GM21447 (cell line): ENCODE measurements around the gene MINAR1.

Experiments
- ATAC-seq: cut with Tn5 transposase; IDR thresholded peaks from one replicate; pipeline ENCODE4 v1.9.1; 2021; ENCODE audit not compliant: unreplicated experiment

MINAR1 gene

DNA sequence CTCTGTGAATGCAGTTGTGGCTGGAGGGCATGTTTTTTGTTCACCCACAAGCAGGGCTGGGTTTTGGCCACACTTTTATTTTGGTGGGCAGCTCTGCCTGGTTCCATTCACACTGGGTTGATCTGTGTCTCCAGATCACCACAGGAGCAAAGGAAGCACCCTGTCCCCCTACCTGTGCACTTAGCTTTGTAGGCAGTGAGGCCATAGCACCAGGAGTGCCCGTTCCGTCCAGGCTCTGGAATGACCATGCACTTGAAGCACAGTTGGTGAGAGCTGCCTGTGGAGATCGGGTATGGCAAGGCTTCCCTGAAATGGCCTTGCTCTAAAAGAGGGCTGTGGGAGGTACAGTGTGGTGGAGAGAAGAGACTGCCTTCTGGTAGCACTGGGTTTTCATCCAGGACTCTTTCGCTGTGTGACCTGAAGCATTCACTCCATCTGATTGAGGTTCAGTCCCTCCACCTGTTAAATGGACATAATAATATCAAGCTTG, 31.7 kb downstream of the MINAR1 start:
- no peak for ATAC-seq

DNA sequence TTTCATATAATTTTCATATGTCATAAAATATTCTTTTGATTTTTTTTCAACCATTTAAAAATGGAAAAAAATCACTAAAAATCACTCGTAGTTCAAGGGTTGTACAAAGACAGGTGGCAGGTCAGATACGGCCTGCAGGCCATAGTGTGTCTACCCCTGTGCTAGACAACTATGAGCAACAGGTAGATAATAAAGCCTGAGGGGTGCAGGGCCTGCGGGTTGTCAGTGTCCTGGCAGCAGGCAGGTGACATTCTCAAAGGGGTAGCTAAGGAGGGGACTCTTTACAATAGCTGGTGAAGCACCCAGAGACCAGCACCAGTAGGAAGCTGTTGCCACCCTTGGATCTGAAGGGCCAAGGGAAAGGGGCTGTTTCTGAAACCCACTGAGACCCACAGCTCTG, 34.4 kb downstream of the MINAR1 start:
- ATAC-seq: no peak

DNA sequence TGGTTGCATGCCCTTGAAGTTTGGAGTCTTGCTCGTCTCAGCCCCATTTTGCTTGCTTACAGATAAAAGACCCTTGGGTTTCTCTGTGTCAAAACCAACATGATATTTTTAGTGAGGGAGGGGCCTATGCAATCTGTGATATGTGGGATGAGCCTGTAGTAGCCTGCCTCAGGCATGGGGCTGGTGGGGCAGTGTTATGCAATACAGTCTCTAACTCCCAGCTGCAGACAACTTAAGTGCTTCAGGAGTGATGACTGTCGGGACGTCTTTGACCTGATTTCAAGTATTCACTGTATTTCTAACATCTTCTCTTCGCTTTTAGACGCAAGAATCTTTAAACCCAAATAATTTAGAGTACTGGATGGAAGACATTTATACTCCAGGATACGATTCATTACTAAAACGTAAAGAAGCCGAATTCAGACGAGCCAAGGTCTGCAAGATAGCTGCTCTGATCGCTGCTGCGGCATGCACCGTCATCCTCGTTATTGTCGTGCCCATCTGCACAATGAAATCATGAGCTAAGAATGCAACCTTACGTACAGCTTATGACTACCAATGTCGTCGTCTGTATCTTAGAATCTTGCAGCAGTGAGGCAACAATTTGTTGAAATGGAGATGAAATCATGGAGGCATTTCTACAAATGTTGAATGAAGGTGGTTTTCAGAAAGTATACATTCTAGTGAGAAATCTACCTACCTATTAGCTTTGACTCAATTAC, 35.9 kb downstream of the MINAR1 start:
- no peak for ATAC-seq

DNA sequence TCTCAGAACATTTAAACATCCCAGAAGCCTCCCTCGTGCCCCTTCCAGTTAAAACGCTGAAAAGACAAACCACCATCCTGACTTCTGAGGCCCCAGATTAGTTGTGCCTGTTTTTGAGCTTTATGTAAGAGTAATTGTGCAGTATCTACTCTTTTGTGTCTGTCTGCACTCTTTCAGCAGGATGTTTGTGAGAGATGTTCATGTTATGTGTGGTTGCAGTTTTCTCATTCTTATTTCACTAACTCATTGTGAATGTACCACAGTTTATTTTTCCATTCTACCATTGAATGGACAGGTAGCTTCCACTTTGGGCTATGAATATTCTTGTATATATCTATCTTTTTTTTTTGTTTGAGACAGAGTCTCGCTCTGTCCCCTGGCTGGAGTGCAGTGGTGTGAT, 40.3 kb downstream of the MINAR1 start:
- ATAC-seq: no peak

DNA sequence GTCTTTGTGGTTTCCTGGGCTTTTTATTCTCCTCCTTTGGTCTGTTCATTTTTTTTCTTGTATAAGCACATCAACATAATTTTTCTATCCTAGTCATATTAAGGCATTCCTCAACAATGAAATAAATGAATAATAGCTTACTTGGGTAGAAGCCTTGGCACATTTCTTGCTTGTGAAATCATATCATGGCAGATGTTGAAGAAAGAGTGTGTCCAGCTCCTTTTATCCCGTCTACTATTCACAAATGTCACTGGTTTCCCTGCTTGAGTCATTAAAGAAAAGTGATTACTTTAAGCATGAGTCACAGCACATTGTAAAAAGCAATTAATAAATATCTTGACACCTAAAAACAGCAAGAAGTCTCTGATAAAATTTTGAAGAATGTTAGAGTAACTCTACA, 42.1 kb downstream of the MINAR1 start:
- ATAC-seq: no peak

DNA sequence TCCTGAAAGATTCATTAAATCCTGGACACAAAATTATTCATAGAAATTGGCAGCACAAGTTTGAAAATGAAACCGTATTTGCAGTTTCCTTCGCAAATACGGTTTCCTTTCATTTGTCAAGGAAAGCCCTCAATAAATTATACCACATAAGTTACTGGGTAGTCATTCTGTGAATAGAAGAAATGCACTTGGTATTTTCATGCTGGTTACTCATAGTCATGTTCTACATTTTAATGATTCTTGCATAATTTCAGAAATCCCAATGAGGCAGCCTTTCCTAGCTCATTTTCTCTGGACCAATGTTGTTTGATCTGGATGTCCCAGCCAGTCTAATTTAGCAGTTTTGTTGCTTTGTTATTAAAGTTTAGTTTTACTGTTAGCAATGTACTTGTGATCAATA, 43.2 kb downstream of the MINAR1 start:
- ATAC-seq: no peak

DNA sequence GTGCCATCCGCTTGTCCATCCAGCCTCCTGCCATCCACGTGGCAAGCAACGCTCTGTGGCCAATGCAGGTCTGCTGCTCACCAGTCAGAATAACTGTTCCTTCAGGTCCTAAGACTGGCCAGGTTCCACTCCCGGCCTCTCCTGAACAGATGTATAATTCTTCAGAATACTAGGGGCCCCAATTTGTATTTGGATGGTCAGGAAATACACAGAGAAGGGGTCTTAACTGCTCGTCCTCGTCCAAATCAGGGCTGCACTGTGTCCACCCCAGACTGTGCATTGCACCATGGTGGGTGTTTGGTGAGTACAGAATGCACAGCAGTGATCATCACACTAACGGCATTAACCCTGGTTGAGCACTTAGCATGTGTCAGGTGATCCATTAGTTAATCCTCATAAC, 46.0 kb downstream of the MINAR1 start:
- ATAC-seq: no peak

DNA sequence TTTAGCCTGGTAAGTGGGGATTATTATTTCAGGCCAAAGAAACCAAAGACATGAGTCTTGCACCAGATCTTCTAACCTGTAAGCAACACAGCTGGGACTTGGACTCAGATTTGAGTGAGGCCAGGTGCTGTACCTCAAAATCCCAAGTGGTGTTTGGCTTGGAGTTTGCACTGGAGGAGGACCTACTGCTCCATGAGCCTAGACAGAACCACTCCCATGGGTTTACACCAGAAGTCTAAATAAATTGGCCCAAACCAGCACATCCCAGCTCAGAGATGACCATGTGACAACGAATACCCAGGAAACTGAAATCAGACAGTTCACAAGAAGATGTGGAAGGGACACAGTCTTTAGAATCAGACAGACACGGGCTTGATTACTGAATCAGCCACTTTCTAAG, 47.5 kb downstream of the MINAR1 start:
- no peak for ATAC-seq

DNA sequence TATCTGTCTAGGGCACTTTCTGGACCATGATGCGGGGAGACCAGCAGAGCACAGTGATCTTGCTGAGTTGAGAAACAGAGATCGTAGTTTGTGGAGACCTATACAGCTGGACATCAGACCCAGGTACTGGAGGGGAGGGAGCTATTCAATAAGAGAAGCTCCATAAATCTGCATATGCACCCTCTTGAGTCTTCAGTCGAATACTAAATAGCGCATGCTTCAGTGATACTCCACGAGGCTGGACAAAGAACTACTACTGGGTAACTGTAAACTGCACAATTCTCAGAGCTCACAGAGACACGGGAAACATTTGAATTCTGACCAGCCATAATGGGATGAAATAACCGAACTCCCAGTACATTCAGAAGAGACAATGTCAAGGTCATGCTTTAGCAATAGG, 49.7 kb downstream of the MINAR1 start:
- ATAC-seq: no peak
